ENCODE data around the gene ALPL. TPM values are rescaled to one million over a fixed set of nuclear protein-coding genes. Genes with fewer than 3 reads are reported as not detected.
"Not testable (repeated sequence)": the region's sequence is repeated elsewhere in the genome, so short reads cannot be mapped to it uniquely, and the experiment has no call there.

The ALPL gene
- total and polyA plus RNA-seq, 4 donors: 3.3 to 93.1 (median 40.7) TPM

- TF ChIP-seq ZBTB33 (IDR thresholded peaks at IDR 0.05): no peak
- TF ChIP-seq HNF4A (conservative IDR thresholded peaks at IDR 0.05): no peak
- no peak for TF ChIP-seq CTCF (IDR thresholded peaks at IDR 0.05; ENCODE audit: low read depth, low read length, missing input control)
- no peak for TF ChIP-seq REST (IDR thresholded peaks at IDR 0.05)
- TF ChIP-seq HNF4G (IDR thresholded peaks at IDR 0.05): no peak
- TF ChIP-seq FOXA1 (IDR thresholded peaks at IDR 0.05): no peak
- TF ChIP-seq JUND (IDR thresholded peaks at IDR 0.05): no peak
- no peak for TF ChIP-seq RXRA (IDR thresholded peaks at IDR 0.05)
- TF ChIP-seq NR2F2 (IDR thresholded peaks at IDR 0.05): no peak
- no peak for DNase-seq (ENCODE audit: low spot score)
- Histone ChIP-seq H3K9me3 (ENCODE audit: control insufficient read depth in 4 of 4, low read length in 3 of 4) (no peaks in the 10 kb centered on the region), H3K9ac (ENCODE audit: low read depth in 1 of 2, low read length in 2 of 2) (no peak overlapping the region), H3K4me1 (ENCODE audit: control insufficient read depth in 4 of 4, insufficient read depth in 4 of 4, low read length in 3 of 4) (no peaks in the 10 kb centered on the region), H3K36me3 (ENCODE audit: control insufficient read depth in 4 of 4, insufficient read depth in 3 of 4, low read depth in 1 of 4, low read length in 3 of 4) (no peaks in the 10 kb centered on the region), H3K27me3 (ENCODE audit: control insufficient read depth in 4 of 4, insufficient read depth in 4 of 4, low read length in 3 of 4) (no peaks in the 10 kb centered on the region), H3K4me3 (ENCODE audit: low read depth in 1 of 3, low read length in 3 of 3) (no peak overlapping the region), H3K27ac (ENCODE audit: low read depth in 1 of 2, low read length in 2 of 2) (no peak overlapping the region)
- 97% methylated on average over 5 of the region's 5 CpGs for WGBS
Measured at GRCh38 chr1:21472861-21473260, 36.4 kb upstream of the ALPL start.

- WGBS: 93% methylated on average over 6 of the region's 6 CpGs
- no peak overlapping the region for H3K9ac ChIP-seq (ENCODE audit: low read depth in 1 of 2, low read length in 2 of 2)
- no peak overlapping the region for H3K27ac ChIP-seq (ENCODE audit: low read depth in 1 of 2, low read length in 2 of 2)
- H3K36me3 ChIP-seq (ENCODE audit: control insufficient read depth in 4 of 4, insufficient read depth in 3 of 4, low read depth in 1 of 4, low read length in 3 of 4): no peaks in the 10 kb centered on the region
- H3K4me3 ChIP-seq (ENCODE audit: low read depth in 1 of 3, low read length in 3 of 3): no peak overlapping the region
- H3K9me3 ChIP-seq (ENCODE audit: control insufficient read depth in 4 of 4, low read length in 3 of 4): no peaks in the 10 kb centered on the region
- TF ChIP-seq HNF4A (conservative IDR thresholded peaks at IDR 0.05) (no peak), HNF4G (IDR thresholded peaks at IDR 0.05) (no peak), MAX (IDR thresholded peaks at IDR 0.05) (no peak), GABPA (IDR thresholded peaks at IDR 0.05 in 1 of 2, conservative IDR thresholded peaks at IDR 0.05 in 1 of 2) (no peak), TAF1 (conservative IDR thresholded peaks at IDR 0.05) (no peak)
- no peak for DNase-seq (ENCODE audit: low spot score)
- no peaks in the 10 kb centered on the region for H3K27me3 ChIP-seq (ENCODE audit: control insufficient read depth in 4 of 4, insufficient read depth in 4 of 4, low read length in 3 of 4)
- H3K4me1 ChIP-seq (ENCODE audit: control insufficient read depth in 4 of 4, insufficient read depth in 4 of 4, low read length in 3 of 4): no peaks in the 10 kb centered on the region
Measured at GRCh38 chr1:21478356-21478755, 30.9 kb upstream of the ALPL start.

- H3K27me3 ChIP-seq (ENCODE audit: control insufficient read depth in 4 of 4, insufficient read depth in 4 of 4, low read length in 3 of 4); H3K9me3 ChIP-seq (ENCODE audit: control insufficient read depth in 4 of 4, low read length in 3 of 4); DNase-seq (ENCODE audit: low spot score); H3K9ac ChIP-seq (ENCODE audit: low read depth in 1 of 2, low read length in 2 of 2); H3K36me3 ChIP-seq (ENCODE audit: control insufficient read depth in 4 of 4, insufficient read depth in 3 of 4, low read depth in 1 of 4, low read length in 3 of 4); H3K4me1 ChIP-seq (ENCODE audit: control insufficient read depth in 4 of 4, insufficient read depth in 4 of 4, low read length in 3 of 4); H3K27ac ChIP-seq (ENCODE audit: low read depth in 1 of 2, low read length in 2 of 2); H3K4me3 ChIP-seq (ENCODE audit: low read depth in 1 of 3, low read length in 3 of 3): not testable (repeated sequence)
- WGBS: 92% methylated on average over 4 of the region's 4 CpGs
Measured at GRCh38 chr1:21483881-21484280, 25.3 kb upstream of the ALPL start.

Measured in liver (tissue), 9 donors.